ENCODE measurements around the gene MARCOL. TPM values are rescaled to one million over a fixed set of nuclear protein-coding genes. Genes with fewer than 3 reads are reported as not detected.

MARCOL gene
- total and polyA plus RNA-seq, 9 of the 15 experiments (the other 6 are each of a cell fraction or from before 2014, with no cell fraction given) = not detected

GRCh38 chr5:148201151-148201550 is 37.2 kb upstream of the MARCOL start:
- Histone ChIP-seq H3K27me3 (ENCODE audit: control insufficient read depth in 2 of 2, insufficient read depth in 2 of 2, low read length in 2 of 2) (no peaks in the 10 kb centered on the region), H3K79me2 (ENCODE audit: control insufficient read depth, insufficient read depth, low read length) (no peaks in the 10 kb centered on the region), H3K9me3 (replicated peaks; ENCODE audit: control insufficient read depth, insufficient read depth, low read depth, low read length) (no peaks in the 10 kb centered on the region), H3K4me2 (ENCODE audit: insufficient read depth, low read length) (no peak overlapping the region), H3K9me1 (ENCODE audit: control insufficient read depth, insufficient read depth, low read length) (no peaks in the 10 kb centered on the region), H3K36me3 (ENCODE audit: control insufficient read depth, insufficient read depth, low read length) (no peaks in the 10 kb centered on the region), H4K20me1 (replicated peaks; ENCODE audit: control insufficient read depth, insufficient read depth, low read length) (no peaks in the 10 kb centered on the region), H3K9ac (ENCODE audit: insufficient read depth in 1 of 2, low read depth in 2 of 2, low read length in 2 of 2) (no peak overlapping the region), H2AFZ (ENCODE audit: low read depth, low read length) (no peak overlapping the region), H3K4me1 (replicated peaks in 1 of 2; ENCODE audit: control insufficient read depth in 2 of 2, insufficient read depth in 2 of 2, low read length in 2 of 2) (no peaks in the 10 kb centered on the region), H3K27ac (ENCODE audit: extremely low read depth, low read depth, low read length) (no peak overlapping the region), H3K4me3 (no peak overlapping the region)
- ChIA-PET CTCF (ENCODE audit: low intra/inter-chr PET ratio) (no interaction called here), POLR2A (no interaction called here)
- 11% methylated on average over 2 of the region's 2 CpGs for WGBS (ENCODE audit: insufficient coverage, low coverage, missing lambda C conversion rate)
- BruUV-seq (replicated peaks) = no TSS peak
- FAIRE-seq (no peak), ATAC-seq (no peak), DNase-seq (ENCODE audit: extremely low read depth in 1 of 4, low spot score in 3 of 4) (no peak)
- intact Hi-C loops (cut with micrococcal nuclease) = no loop called here
- in situ Hi-C loops (cut with MboI) = no loop called here
- TF ChIP-seq PRPF4 (IDR thresholded peaks at IDR 0.05; ENCODE audit: insufficient read depth, low read depth, low read length, poor library complexity, severe bottlenecking) (no peak), ZNF121 (CRISPR knock-in tag; conservative IDR thresholded peaks at IDR 0.05) (no peak), CREB3 (tag; conservative IDR thresholded peaks at IDR 0.05; ENCODE audit: low read depth) (no peak), HOXB6 (CRISPR knock-in tag; IDR thresholded peaks at IDR 0.05; ENCODE audit: borderline replicate concordance) (no peak), ZNF24 (IDR thresholded peaks at IDR 0.05) (no peak), RBM25 (IDR thresholded peaks at IDR 0.05; ENCODE audit: low read depth, low read length, severe bottlenecking) (no peak), SMC3 (conservative IDR thresholded peaks at IDR 0.05; ENCODE audit: insufficient read depth, low read depth, low read length) (no peak), POLR2G (IDR thresholded peaks at IDR 0.05; ENCODE audit: low read depth, low read length) (no peak), HDAC3 (IDR thresholded peaks at IDR 0.05; ENCODE audit: borderline replicate concordance, partially characterized antibody) (no peak), GTF2E2 (tag; IDR thresholded peaks at IDR 0.05) (no peak), ZKSCAN8 (CRISPR knock-in tag; IDR thresholded peaks at IDR 0.05) (no peak)
- TF ChIP-seq, protein P1, sequence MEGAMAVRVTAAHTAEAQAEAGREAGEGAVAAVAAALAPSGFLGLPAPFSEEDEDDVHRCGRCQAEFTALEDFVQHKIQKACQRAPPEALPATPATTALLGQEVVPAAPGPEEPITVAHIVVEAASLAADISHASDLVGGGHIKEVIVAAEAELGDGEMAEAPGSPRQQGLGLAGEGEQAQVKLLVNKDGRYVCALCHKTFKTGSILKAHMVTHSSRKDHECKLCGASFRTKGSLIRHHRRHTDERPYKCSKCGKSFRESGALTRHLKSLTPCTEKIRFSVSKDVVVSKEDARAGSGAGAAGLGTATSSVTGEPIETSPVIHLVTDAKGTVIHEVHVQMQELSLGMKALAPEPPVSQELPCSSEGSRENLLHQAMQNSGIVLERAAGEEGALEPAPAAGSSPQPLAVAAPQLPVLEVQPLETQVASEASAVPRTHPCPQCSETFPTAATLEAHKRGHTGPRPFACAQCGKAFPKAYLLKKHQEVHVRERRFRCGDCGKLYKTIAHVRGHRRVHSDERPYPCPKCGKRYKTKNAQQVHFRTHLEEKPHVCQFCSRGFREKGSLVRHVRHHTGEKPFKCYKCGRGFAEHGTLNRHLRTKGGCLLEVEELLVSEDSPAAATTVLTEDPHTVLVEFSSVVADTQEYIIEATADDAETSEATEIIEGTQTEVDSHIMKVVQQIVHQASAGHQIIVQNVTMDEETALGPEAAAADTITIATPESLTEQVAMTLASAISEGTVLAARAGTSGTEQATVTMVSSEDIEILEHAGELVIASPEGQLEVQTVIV (CRISPR knock-in tag; IDR thresholded peaks at IDR 0.05; ENCODE audit: borderline replicate concordance) = no peak
